Measurements from ENCODE around the gene NDUFA7. TPM values are rescaled to one million over a fixed set of nuclear protein-coding genes. Genes with fewer than 3 reads are reported as not detected.
"Not testable (repeated sequence)": the region's sequence is repeated elsewhere in the genome, so short reads cannot be mapped to it uniquely, and the experiment has no call there.

Gene NDUFA7
- total RNA-seq, result 134 TPM
- long read RNA-seq, transcript NDUFA7-201 (4 exons, 601 nt), result major isoform, 99 of 123 reads
- long read RNA-seq, partial matches to known transcripts, result 22 of 123 reads
- long read RNA-seq, other reads (novel, unspliced or antisense), result 0 of 123 reads

- peak; percentile 95 for ATAC-seq
- peak; percentile 99 for DNase-seq
- intact Hi-C loops (cut with micrococcal nuclease), result no loop called here
Observed at GRCh38 chr19:8321067-8321985, at the start of gene NDUFA7, which contains the start of gene RPS28. TSS of gene NDUFA7 (minus strand) at chr19:8321375. CDS start at chr19:8321358, 17 bp downstream. TSS of gene RPS28 (plus strand) at chr19:8321496. CDS start at chr19:8321531, 35 bp downstream.

DNA sequence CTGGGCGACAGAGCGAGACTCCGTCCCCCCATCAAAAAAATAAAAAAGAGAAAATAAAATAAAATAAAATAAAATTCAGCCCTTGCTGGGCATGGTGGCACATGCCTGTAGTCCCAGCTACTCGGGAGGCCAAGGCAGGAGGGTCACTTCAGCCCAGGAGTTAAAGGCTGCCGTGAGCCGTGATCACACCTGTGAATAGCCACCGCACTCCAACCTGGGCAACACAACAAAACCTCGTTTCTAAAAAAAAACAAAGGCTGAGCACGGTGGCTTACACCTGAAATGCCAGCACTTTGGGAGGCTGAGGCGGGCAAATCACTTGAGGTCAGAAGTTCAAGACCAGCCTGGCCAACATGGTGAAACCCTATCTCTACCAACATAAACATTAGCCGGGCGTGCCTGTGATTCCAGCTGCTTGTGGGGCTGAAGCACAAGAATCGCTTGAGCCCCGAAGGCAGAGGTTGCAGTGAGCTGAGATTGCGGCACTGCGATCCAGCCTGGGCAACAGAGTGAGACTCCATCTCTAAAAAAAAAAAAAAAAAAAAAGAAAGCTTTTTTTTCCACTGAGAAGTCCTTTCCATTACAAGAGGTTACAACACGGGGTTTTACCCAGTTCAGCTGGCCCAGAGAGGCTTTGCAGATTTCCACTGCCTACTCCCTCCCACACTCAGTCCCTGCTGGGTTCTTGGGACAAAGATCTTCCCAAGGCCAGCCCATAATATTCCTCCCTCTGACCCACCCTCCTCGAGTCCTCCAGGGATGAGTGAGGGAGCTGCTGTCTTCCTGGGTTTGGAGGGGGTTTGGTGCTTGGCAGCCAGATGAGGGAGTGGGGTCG lies 49.2 kb upstream of the NDUFA7 start:
- DNase-seq, result no peak
- intact Hi-C loops (cut with micrococcal nuclease), result no loop called here
- no peak for ATAC-seq

DNA sequence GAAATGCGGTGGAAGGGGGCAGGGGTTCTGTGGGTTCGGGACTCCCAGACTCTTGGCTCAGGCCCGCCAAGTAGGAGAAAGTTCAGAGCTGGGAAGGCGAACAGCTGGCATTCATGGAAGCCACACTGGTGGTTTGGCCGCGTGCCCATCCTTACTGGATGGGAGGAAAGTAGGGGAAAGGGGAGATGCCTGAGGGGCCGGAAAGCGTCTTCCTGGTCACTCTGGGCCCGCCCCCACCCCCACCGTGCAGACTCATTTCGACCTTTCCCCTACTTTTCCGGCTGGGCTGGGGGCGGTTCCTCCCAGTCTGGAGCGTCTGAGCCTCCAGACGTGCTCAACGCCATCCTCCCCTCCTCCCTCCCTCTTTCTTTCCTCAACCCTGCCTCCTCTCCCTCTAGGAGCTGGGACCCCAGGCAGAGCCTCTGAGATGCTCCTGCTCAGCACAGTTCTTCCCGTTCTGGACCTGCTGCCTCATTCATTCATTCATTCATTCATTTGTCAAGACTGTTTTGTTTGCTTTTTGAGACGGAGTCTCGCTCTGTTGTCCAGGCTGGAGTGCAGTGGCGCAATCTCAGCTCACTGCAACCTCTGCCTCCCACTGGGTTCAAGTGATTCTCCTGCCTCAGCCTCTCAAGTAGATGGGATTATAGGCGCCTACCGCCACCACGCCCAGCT lies 46.3 kb upstream of the NDUFA7 start:
- DNase-seq (peak; percentile 95), ATAC-seq (peak; percentile 71)
- intact Hi-C loops (cut with micrococcal nuclease), result no loop called here

DNA sequence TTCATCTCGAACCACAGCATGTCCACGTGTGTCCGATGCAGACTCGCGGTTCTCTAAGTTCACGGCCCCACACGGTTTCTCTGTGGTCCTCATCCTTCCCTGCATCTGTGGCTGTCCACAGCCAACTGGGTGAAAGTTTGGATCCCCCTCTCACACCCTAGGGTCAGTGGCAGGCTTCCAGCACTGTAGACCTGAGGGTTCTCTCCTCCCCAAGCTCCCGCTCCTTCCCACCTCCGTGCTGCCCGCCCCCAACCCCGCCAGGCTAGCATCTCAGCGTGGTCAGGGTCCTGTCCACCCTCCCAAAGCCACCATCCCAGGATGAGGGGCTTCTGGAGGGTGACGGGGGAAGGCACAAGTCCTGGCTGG lies 45.8 kb upstream of the NDUFA7 start:
- intact Hi-C loops (cut with micrococcal nuclease), result no loop called here
- ATAC-seq (peak; percentile 16), DNase-seq (no peak)

GRCh38 chr19:8366121-8366581 lies 45.0 kb upstream of the NDUFA7 start:
- ATAC-seq (no peak), DNase-seq (no peak)
- intact Hi-C loops (cut with micrococcal nuclease), result no loop called here

GRCh38 chr19:8363803-8364771 lies 42.9 kb upstream of the NDUFA7 start, which contains the start of gene ANGPTL4:
TSS of gene ANGPTL4 (plus strand) at chr19:8364155. CDS start at chr19:8364322, 167 bp downstream.
- peak; percentile 85 for DNase-seq
- intact Hi-C loops (cut with micrococcal nuclease), result no loop called here
- ATAC-seq, result peak; percentile 69

- intact Hi-C loops (cut with micrococcal nuclease), result no loop called here
- DNase-seq (peak; percentile 96), ATAC-seq (peak; percentile 71)
Observed at GRCh38 chr19:8361921-8362793, 41.0 kb upstream of the NDUFA7 start.

DNA sequence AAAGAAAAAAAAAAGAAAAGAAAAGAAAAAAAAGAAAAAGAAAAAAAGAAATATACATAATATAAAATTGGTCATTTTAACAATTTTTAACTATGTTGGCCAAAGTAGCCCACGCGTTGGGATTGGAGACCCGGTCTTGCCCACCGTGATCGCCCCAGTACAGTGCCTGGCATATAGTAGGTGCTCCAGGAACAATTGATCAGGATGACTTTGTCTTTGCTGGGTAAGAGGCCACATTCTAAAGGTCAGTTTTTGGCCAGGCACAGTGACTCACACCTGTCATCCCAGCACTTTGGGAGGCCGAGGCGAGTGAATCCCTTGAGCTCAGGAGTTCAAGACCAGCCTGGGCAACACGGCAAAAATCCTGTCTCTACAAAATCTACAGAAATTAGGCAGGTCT lies 39.0 kb upstream of the NDUFA7 start:
- DNase-seq (no peak), ATAC-seq (no peak)
- intact Hi-C loops (cut with micrococcal nuclease), result no loop called here

GRCh38 chr19:8358948-8359347 lies 37.8 kb upstream of the NDUFA7 start:
- no peak for ATAC-seq
- intact Hi-C loops (cut with micrococcal nuclease), result no loop called here
- DNase-seq, result no peak

GRCh38 chr19:8357007-8357521 lies 35.9 kb upstream of the NDUFA7 start:
- intact Hi-C loops (cut with micrococcal nuclease), result no loop called here
- ATAC-seq, result no peak
- DNase-seq, result no peak

DNA sequence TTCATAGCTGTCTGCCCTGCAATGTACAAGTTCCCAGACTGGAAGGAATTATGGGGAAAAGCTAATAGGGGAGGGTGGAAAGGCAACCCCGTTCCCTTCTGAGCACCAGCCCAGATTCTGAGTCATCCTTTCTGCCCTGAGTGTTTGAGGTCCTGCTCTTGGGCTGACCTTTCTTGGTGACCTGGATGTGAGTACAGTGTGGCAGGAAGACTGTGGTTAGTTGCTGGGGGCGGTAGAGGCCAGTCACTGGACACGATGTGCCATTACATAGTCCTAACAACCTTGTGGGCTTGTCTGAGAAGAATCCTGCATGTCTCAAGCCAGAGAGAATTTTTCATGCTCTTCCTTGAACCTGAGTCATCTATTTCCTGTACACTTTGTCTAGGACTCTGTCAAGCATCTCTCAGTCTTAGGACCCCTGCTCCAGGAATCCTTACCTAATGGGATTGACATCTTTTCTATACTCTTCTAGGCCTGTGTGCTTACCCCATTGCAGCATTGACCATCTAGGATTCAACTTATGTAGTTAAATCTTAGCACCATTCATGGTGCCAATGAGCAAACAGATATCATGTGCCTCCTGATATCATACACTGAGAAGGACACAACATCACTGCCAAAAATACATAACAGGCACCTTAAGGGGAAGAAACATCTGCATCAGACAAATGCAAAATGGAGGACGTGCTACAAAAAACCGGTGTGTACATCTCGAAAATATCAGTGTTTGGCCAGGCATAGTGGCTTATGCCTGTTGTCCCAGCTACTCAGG lies 34.6 kb upstream of the NDUFA7 start:
- DNase-seq (no peak), ATAC-seq (peak; percentile 30)
- intact Hi-C loops (cut with micrococcal nuclease), result no loop called here

DNA sequence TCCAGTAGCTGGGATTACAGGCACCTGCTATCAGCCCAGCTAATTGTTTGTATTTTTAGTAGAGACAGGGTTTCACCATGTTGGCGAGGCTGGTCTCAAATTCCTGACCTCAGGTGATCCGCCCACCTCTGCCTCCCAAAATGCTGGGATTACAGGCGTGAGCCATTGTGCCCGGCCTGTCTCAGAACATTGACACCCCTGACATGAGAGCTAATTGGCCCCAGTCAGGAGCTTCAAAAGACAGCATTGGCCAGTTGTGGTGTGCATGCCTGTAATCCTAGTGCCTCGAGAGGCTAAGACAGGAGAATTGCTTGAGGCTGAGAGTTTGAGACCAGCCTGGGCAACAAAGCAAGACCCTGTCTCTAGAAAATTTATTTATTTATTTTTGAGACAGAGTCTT lies 31.7 kb upstream of the NDUFA7 start:
- DNase-seq; ATAC-seq; intact Hi-C loops (cut with micrococcal nuclease): not testable (repeated sequence)

DNA sequence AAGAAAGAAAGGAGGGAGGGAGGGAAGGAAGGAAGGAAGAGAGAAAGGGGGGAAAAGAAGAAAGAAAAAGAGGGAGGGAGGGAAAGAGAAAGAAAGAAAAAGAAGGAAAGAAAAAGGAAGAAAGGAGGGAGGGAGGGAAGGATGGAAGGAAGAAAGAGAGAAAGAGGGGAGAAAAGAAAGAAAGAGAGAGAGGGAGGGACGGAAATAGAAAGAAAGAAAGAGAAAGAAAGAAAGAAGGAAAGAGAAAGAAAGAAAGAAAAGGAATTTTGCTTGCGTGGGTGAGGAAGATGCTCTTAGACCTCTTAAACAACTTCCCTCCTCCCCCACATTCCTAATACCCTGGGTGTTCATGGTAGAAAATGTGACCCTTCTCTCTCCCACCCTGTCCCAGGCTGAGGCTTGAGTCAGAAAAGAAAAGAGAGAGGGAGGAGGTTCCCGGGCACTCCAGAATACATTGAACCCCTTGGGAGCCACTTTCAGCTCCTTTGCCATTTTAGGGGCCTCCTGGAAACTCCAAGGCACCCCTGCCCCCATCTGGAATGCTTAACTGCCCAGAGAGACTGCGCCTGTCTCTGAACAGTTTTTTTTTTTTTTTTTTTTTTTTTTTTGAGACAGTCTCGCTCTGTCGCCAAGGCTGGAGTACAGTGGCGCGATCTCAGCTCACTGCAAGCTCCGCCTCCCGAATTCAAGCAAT lies 31.1 kb upstream of the NDUFA7 start:
- no peak for DNase-seq
- intact Hi-C loops (cut with micrococcal nuclease), result no loop called here
- no peak for ATAC-seq

- ATAC-seq; DNase-seq; intact Hi-C loops (cut with micrococcal nuclease): not testable (repeated sequence)
Observed at GRCh38 chr19:8349629-8350372, 28.6 kb upstream of the NDUFA7 start.

DNA sequence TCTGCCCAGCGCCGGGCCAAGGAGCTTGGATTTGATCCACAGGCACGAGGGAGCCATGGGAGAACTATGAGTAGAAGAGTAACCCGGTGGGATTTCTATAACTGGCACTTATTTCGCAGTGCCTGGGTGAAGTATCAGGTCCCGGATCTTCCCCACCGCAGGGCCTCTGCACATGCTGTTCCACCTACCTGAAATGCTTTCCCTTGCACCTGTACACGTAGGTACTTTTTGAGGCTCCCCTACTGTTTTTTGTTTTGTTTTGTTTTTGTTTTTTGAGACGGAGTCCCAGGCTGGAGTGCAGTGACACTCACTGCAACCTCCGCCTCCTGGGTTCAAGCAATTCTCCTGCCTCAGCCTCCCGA lies 22.3 kb upstream of the NDUFA7 start:
- ATAC-seq, result no peak
- no peak for DNase-seq
- intact Hi-C loops (cut with micrococcal nuclease), result no loop called here
